NCI-H526 treated with DMSO at 0.1 percent for 48 hours (cell line): ENCODE measurements around the gene TCF20.

Experiments used
- DNase-seq: peaks from one replicate; lab custom pipeline; 2025; lab: John Stamatoyannopoulos, UW

The TCF20 gene

DNA sequence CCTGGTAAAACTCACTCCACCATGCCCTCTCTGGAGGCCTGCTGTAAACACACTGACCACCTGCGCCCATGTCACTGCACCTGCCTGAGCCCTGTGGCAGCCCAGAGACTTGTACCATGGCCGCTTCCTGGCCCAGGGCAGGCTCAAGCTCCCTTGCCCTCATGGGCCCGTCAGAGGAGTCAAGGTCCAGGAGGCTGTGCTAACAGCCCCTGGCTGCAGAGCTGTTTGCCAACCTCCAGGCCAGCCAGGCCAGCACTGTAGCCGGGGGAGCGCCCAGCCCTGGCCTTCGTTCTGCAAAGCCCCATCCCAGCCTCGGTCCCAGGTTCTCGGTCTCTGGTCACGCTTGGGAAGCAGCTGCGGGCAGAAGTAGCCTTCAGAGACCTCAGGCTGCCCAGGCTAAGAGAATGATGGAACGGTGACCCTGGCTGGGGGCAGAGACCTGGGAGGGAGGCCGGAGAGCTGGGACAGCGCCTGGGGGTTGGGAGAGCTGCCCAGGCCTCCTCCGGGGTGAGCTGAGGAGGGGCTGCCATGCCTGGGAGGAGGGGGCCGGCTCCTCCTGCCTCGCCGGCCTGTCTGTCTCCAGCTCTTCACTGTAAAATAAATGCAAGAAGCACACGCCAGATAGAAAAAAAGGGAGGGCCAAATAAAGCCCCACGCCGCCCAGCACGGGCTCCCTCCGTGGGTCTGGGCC is 11.9 kb upstream of the TCF20 start:
- no peak for DNase-seq

DNA sequence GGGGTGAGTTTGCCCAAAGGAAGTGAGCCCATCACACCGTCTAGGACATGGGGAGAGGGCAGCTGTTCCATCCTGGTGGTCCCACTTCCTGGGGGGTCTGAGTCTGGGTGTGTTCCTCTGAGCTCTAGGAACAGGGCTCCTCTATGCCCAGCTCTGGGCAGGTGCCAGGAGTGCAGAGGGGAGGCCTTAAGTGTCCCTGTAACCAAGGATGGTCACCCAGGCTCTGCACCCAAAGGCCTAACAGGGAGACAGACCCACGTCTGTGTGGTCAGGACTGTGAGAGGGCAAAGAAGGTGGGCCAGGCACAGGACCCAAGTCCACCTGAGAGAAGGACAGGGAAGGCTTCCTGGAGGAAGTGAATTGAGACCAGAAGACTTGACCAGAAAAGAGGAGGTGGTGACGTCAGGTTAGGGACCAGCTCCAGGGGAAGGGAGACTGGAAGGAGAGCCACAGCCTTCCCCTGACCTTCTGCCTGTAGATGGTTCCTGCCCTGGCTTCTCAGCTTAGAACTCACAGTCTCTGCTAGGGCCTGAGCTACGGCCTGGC is 11.3 kb upstream of the TCF20 start:
- DNase-seq: no peak

DNA sequence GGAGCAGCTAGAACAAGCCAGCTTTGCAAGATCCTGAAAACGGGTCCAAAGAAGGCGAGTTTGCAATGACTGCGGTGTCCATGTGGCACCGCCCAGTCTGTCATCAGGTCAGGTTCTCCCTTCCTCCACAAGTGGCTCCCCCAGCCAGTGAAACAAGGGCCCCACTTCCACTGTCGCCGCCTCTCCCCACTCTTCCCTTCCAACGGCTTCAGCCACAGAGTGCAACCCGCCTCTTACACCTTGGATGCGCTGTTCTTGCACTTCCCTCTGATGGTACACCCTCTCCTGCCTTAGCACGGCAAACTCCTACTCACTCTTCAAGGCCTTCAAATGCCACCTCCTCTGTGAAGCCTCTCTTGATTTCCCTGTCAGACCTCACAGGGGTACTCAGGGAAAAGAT is 10.8 kb upstream of the TCF20 start:
- no peak for DNase-seq

DNA sequence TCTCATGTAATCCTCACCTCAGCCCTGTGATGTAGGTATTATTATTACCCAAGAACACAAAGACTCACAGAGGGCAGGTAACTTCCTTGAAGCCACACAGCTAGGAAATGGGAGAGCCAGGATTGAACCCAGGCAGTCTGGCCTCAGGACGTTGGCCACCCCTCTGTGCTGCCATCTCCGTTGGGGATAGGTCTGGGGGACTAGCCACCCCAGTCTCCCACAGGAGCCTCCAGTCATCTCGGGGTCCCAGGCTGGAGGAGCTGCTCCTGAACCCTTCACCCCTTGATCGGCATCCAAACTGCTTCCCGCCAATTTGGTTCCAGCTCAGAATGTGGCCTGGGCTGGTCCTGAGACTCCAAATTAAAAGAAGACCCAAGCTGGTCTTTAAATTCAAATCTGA is 10.4 kb upstream of the TCF20 start:
- DNase-seq: no peak

DNA sequence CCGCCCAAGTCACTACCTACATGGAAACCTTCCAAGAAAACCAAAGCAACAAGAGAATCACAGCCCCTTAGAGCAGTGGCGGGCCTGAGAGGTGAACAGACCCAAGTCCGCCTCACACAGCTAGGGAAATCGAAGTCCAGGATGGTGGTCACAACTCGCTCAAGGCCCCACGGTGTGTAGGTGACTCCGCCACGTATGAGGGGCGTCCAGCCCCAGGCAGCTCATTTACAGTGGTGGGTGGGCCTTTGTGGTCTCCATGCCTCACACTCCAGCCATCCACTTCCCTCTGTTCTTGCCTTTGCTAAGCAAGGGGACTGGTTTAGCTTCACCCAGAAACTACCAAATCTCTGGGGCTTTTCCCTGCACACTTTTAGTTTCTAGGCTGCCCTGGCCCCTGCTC is 9.7 kb upstream of the TCF20 start:
- DNase-seq: no peak

DNA sequence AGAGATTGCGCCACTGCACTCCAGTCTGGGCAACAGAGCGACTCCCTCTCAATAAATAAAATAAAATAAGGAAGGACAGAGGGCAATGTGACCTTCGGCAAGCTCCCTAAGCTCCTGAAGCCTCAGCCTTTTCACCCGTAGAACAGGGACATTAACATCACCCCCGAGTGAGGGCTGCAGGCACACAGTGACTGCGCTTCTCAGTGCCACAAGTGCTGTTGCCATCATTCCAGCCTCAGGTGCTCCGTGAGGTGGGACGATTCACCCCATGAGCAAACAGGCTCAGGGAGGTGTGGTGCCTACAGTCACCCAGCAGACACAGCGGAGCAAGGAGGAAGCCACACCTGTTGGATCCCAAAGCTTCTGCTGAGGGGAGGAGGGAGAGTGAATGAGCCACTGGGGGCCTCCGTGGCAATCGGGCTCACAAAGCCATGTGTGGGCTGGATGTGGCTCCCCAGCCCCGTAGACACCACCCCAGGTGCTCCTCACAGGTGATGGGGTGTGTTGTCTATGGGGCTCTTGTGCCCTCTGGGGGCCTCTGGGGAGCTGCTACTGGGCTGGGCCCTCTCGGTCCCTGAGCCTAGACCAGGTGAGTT is 9.1 kb upstream of the TCF20 start:
- DNase-seq: no peak

DNA sequence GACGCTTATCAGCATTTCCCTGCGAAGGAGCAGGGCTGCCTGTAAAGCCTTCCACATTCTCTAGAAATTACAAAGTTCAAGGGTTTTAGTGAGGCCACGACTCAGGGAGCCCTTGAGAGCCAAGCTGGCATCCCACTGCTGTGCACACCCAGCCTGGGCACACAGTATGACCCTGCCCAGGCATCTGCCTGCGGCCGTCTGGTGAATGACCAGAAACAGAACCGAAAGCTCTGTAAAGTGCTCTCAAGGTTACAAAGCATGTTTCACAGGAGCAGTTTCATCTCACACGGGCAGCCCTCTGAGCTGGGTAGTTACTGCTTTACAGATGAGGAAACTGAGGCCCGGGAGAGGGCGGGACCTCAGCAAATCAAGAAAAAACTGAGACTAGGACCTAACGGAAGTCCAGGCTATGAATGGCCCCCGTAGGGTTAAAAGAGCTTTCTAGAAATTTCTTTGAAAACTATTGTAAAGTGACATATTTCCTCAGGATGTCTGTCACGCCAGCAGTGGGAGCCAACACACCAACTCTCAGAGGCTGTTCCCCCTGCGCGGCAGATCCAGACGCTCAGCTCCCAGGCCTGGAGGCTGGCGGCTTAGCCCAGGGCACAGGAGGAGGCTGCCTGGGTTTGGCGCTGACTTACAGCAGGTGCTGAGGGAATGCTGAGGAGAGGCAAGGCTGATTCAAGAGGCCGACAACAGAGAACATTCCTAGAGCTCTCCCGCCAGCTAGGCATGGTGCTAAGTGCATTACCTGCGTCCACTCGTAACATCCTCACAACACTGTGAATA is 7.7 kb upstream of the TCF20 start:
- no peak for DNase-seq

DNA sequence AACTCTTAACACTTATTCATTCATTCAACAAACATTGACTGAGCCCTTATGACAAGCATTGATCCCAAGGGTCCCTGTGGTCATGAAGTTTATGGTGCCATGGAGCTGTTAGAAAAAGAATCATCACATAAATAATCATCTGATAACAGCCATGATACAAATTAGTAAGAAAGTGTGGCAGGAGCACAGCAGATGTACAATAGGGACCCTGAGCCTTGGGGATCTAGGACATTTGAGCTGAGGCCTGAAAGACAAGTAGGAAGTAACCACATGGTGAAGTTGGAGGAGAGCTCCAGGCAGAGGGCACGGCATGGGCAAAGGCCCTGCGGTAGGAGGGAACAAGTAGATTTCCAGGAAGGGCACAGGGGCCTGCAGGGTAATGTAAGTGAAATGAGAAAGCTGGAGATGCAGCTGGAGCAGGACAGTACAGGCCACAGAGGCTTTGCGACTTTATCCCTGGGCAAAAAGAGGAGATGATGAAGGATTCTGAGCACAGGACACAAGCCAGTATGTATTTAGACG is 6.8 kb upstream of the TCF20 start:
- no peak for DNase-seq

DNA sequence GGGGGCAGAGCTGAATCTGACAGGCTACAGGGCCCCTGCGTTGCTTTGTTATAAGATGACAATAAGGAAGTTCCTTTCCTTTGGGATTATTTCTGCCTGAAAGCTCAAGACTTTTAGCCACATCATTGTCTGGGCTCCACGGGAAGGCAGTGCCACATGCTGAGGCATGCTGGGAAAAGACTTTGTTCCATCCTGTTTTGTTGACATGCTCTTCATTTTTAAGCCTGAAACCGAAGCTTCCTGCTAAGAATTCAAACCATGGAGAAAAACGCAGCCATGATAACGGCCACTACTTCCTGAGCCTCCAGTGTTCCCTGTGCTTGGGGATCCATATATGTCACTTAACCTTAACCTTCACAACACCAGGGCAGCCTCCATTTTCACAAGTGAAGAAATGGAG is 5.5 kb upstream of the TCF20 start:
- no peak for DNase-seq

DNA sequence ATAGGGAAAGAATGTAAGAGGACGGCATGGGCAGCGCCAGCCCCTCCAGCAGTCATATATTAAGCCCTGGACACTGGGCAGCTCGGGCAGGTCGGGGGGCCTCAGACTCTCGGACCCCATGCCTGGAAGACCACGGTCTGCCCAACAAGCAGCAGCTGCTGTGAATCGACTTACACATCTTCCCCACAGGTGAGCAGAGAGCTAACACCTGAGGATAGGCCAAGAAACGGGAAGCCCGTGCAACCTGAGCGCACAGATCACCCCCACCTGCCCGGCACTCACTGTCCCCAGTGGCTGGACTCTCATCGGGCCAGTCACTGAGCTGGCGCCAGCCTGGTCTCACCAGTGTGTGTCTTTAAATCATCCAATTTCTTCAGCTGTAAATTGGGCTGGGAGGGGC is 4.7 kb upstream of the TCF20 start:
- DNase-seq: no peak

DNA sequence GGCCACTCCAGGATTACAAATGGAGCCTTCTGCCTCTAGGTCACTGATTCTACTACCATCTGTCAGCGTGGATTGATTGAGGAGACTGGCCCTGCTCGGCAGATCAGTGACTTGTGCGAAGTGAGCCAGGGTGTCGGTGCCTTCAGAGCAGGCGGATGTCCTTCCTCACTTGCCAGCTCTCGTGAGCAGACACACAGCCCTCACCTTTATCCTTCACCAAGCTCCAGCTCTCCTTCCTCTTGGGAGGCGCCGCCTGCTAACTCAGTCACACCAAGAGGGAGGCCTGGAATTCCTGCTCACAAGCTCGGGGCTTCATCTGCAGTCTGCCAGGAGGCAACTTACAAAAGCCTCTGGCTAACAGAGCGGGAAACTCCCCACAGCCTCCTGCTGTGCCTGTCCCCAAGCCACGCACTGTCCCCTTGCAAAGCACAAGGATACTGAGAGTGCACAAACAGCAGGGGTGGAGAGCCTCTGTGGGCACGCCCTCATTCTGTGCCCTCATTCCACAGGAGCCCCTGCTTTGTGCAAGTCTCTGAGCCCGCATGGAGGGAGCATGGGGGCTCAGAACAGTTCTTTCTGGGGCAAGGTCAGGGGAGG is 3.5 kb upstream of the TCF20 start:
- DNase-seq: no peak

DNA sequence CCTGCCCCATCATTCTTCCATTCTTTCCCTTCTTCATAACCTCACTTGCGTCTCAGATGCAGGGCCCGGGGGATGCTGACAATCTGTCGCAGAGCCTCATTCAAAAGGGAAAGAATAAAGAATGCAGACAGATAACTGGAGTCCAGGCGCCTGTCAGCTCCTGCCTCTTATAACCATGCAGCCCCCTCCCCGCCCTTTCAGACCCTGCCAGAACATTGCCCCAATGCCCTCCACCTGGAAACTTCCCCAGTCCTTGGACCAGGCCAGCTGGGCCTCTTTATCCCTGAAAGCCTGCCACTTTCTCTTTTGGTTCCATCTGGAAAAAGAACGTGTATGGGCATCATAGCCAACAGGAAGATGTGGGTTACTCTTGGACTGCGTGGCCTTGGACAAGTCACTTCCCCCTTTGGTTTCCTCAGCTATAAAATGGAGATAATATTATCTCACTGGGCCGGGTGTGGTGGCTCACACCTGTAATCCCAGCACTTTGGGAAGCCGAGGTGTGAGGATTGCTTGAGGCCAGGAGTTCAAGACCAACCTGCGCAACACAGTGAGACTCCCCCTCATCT is 2.1 kb upstream of the TCF20 start:
- no peak for DNase-seq

DNA sequence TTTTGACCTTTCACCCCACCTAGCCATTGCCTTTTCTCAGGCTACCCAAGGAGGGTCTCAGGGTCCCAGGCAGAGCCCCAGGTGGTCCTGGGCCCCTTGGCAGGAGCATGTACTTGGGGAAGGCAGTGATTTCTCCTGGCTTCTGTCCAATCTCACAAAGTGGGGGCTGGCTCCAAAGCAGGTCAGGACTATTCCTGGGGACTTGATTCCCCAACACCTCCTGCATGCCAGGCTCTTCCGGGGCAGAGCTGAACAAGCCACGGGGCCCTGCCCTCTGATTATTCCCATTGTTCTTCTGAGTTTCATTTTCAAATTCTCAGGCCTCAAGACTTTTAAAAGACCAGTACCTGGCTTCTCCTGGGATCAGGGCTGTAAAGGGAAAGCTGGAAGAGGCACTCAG is 1.5 kb upstream of the TCF20 start:
- DNase-seq: no peak

DNA sequence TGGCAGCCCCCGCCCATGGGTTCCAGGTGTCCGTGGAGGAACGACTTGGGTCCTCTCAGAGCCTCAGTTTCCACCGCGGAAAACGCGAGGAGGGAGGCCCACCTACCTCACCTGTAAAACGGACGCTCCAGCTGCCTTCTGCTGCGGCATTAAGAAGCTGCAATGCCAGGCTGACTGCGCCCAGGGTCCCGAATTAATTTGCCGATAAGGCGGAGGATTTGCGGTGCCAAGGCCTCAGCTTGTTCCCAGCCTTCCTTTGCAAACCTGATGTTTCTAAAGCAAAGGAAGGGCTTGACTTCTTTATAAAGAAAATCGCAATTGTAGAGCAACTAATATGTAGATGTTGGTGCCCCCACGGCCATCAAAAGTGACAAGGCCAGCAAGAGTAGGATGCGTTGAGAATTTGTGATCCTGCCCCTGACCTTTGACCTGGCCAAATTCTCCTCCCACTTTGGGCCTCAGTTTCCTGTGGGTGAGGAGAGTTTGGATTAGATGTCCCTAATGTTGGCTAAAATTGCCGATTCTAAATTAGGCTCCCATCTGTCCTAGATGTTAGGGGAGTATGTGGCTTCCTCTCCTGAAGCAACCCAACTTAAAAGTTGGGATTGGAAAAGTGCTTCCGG is 849 bp upstream of the TCF20 start:
- DNase-seq: no peak

DNA sequence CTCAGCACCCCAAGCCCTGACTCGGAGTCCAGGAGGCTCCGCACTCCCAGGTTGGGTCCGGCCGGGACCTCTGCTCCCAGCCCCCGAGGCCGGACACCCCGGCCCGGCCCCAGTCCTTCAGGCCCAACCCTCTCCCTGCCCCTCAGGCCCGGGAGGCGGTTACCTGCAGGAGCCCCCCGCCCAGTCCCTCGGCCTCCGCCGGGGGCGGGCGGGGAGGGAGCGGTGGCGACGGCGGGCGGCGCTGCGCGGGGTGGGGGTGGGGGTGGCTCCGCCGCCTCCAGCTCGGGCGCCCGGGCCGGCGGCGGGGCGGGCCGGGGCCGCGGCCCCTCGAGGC is 310 bp downstream of the TCF20 start:
- DNase-seq: no peak

DNA sequence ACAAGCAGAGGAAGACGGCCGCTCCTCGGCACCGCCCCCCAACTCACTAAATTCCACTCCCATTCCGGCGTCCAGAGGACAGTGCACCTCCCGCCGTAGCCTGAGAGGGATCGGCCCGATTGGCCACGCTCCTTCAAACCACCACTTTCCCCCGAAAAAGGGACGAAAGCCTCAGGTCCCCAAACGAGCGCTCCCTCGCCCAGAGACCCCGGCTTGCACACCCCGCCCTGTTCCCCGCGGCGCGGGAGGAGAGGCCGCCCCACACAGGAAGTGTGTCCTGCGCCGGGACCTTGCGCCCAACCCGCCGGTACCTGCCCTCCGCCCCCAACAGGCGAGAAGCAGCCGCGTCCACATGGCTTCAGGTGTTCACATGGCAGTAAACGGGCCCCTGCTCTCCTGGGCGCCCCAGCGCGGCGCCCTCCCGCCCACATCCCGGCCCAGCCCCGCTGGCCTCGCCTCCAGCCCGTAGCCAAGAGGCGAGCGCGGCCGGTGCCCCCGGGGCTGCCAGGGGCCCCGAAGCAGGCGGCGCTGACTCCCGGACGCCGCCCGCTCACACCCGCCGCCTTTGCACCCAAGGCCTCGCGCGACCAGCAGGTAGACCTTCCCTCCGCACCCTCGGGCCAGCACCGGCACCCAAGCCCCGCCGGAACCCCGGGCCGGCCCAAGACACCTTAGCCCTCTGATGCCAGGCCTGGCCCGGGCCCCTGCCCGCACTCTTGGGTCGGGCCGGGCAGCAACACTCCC is 849 bp downstream of the TCF20 start:
- peak; percentile 41 for DNase-seq

DNA sequence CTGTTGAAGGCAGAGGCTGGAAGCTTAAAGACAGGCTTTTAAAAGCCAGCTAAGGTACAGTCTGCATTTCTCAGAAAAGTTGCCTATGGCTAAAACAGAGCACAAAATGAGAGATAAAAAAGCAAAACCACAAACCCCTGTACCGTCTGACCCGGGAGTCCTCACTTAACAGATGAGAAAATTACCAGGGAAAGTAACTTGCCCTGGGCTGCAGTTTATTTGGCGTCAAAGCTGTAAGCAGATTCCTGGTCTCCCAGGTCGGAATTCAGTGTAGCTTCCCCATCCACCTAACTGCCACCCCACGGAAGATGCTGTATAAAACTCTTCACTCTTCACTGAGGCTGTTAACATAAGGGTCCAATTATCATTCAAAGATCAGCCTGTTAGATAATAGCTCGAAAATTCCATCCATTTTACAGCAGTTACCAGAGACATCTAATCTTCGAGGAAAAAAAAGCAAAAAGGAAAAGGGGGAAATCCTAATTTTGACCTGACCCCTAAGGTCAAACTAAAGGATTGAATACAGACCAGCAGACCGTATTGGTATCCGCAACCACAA is 1.5 kb downstream of the TCF20 start:
- DNase-seq: no peak

DNA sequence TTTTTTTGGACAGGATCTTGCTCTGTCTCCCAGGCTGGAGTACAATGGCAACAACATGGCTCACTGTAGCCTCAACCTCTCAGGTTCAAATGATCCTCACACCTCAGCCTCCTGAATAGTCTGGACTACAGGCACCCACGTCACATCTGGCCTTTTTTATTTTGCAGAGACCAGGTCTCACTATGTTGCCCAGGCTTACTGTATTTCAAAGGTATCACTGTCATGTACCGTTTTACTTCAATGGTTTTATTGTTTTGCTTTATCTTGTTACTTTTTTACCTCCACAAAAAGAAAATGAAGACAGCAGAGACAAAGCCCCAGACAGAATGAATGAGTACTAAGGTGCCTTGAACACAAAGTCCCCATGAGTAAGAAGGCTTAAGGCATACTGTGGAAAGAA is 5.1 kb downstream of the TCF20 start:
- no peak for DNase-seq

DNA sequence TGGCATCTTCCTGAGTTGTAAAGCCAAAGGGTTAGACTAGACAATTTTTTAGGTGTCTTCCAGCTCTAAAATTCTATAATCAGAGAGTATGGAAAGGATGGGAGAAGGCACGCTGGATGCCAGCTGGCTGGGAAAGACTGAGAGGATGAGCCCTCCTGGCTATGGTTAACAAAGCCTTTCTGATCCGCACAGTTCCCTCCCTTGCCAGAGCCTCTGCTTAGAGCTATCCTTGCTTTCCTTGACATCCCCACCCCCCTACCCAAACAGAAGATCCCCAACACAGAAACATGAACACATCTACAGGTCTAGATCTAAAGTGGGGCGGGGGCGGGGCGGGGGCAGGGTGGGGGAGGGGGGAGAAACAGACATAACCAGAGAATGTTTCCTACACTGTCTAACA is 6.5 kb downstream of the TCF20 start:
- DNase-seq: no peak

DNA sequence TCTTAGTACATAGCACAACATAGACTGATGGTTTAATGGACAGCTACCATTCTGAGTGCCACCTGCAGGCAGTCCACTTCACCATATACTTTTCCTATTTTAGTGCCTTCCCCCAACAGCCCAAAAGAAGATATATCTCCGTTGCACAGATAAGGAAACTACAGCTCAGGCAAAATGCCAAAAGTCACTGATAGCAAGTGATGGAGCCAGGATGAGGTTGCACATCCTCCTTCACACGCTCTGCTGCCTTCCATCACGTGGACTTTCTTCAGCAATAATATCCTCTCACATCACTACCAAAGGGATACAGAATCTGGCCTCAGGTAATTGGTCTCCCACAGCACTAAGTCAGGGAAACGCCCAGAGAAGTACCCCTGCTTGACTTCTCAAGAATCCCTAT is 7.5 kb downstream of the TCF20 start:
- DNase-seq: no peak

DNA sequence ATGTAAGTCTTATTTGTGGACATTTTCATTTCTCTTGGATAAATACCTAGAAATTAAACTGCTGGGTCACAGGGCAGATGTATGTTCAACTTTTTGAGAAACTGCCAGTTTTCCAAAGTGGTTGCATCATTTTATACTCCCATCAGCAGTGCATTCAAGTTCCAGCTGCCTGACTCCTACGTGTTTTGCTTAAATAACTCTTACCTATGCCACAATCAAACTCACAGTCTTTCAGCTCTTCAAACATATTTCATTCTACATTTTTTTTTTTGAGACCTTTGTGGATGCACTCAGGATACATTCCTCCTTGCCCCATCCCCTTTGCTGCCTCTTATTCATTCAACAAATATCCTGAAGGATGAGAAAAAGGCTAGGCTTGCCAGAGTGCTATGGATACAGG is 9.2 kb downstream of the TCF20 start:
- DNase-seq: no peak
